Mesothelial cell of epicardium (in vitro differentiated cells): ENCODE measurements around the gene PCSK1. TPM values are rescaled to one million over a fixed set of nuclear protein-coding genes. Genes with fewer than 3 reads are reported as not detected.
"Not testable (repeated sequence)": the region's sequence is repeated elsewhere in the genome, so short reads cannot be mapped to it uniquely, and the experiment has no call there.

ENCODE experiments used
- DNase-seq, 2 experiments: peaks; one replicate each; pipeline ENCODE4 v3.0.0; 2021; ENCODE audit warnings: low spot score in 2 of 2; ENCODE audit not compliant: unreplicated experiment in 2 of 2
- H3K27ac Mint-ChIP-seq: 2 replicates; pipeline ENCODE4 v1.8.0; 2021; ENCODE audit warnings: mixed read lengths
- H3K27me3 Mint-ChIP-seq: 2 replicates; pipeline ENCODE4 v1.8.0; 2021; ENCODE audit warnings: low read depth, mixed read lengths
- H3K36me3 Mint-ChIP-seq: 2 replicates; pipeline ENCODE4 v1.8.0; 2021; ENCODE audit warnings: mixed read lengths
- H3K4me1 Mint-ChIP-seq: 2 replicates; pipeline ENCODE4 v1.8.0; 2021; ENCODE audit warnings: mixed read lengths
- H3K4me3 Mint-ChIP-seq: 2 replicates; pipeline ENCODE4 v1.8.0; 2021; ENCODE audit warnings: mild to moderate bottlenecking, moderate library complexity, mixed read lengths
- H3K9me3 Mint-ChIP-seq: 2 replicates; pipeline ENCODE4 v1.8.0; 2021; ENCODE audit warnings: mixed read lengths
- total RNA-seq: library from RNA; stranded (reverse); gene quantifications from 3 replicates; pipeline ENCODE4 v1.2.1, GENCODE V29; 2021
- TF ChIP-seq, protein P1 (sequence below): fragments of 200-600 bp; sonication (generic); IDR thresholded peaks from one replicate; pipeline ENCODE4 v1.5.0; 2021; ENCODE audit warnings: antibody characterized with exemption; ENCODE audit not compliant: unreplicated experiment

PCSK1 gene
- total RNA-seq, 1 donor from 2014 or later: not detected

DNA sequence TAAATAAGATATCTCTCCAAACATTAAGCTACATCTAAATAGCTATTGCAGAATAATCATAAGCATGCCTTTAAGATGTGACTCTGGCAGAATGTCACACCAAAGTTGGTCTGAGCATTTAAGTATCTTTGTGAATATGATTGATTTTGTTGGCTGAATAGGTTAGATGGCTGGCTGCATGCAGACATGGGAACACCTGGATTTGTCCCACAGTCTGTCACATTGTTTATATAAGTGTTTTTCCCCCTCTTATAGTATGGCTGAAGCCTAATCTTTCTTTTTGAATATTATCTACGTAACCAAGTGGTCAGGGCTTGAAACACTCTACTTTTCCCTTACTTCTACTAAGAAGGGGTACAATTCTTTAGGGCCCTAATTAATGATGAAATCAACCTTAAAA is 36.2 kb downstream of the PCSK1 start:
- TF ChIP-seq, protein P1, sequence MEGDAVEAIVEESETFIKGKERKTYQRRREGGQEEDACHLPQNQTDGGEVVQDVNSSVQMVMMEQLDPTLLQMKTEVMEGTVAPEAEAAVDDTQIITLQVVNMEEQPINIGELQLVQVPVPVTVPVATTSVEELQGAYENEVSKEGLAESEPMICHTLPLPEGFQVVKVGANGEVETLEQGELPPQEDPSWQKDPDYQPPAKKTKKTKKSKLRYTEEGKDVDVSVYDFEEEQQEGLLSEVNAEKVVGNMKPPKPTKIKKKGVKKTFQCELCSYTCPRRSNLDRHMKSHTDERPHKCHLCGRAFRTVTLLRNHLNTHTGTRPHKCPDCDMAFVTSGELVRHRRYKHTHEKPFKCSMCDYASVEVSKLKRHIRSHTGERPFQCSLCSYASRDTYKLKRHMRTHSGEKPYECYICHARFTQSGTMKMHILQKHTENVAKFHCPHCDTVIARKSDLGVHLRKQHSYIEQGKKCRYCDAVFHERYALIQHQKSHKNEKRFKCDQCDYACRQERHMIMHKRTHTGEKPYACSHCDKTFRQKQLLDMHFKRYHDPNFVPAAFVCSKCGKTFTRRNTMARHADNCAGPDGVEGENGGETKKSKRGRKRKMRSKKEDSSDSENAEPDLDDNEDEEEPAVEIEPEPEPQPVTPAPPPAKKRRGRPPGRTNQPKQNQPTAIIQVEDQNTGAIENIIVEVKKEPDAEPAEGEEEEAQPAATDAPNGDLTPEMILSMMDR: no peak
- H3K4me1 Mint-ChIP-seq: no peaks in the 10 kb centered on the region
- DNase-seq: no peak
- peaks cover 8% of the 10 kb centered on the region for H3K27me3 Mint-ChIP-seq
- peaks cover 4% of the 10 kb centered on the region for H3K9me3 Mint-ChIP-seq
- no peaks in the 10 kb centered on the region for H3K36me3 Mint-ChIP-seq
- H3K27ac Mint-ChIP-seq: no peak overlapping the region
- no peak overlapping the region for H3K4me3 Mint-ChIP-seq

DNA sequence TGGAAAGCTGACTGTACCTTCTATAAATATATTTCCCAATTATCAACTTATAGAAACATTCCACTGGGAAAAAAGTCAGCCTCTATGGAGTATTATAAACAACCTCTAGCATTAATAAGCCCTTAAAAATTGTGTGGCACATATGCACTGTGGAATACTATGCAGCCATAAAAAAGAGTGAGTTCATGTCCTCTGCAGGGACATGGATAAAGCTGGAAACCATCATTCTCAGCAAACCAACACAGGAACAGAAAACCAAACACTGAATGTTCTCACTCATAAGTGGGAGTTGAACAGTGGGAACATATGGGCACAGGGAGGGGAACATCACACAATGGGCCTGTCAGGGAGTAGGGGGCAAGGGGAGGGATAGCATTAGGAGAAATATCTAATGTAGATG is 37.8 kb downstream of the PCSK1 start:
- not testable (repeated sequence) for H3K9me3 Mint-ChIP-seq, H3K27ac Mint-ChIP-seq, H3K4me3 Mint-ChIP-seq, H3K27me3 Mint-ChIP-seq, H3K4me1 Mint-ChIP-seq, DNase-seq, H3K36me3 Mint-ChIP-seq

- DNase-seq: no peak
- H3K4me1 Mint-ChIP-seq: no peaks in the 10 kb centered on the region
- peaks cover 4% of the 10 kb centered on the region for H3K9me3 Mint-ChIP-seq
- H3K27me3 Mint-ChIP-seq: peaks cover 9% of the 10 kb centered on the region
- H3K27ac Mint-ChIP-seq: no peak overlapping the region
- TF ChIP-seq, protein P1: no peak
- no peak overlapping the region for H3K4me3 Mint-ChIP-seq
- no peaks in the 10 kb centered on the region for H3K36me3 Mint-ChIP-seq
Observed at GRCh38 chr5:96391921-96392320, 41.1 kb downstream of the PCSK1 start.

- Mint-ChIP-seq H3K4me3 (no peak overlapping the region), H3K27me3 (peaks cover 20% of the 10 kb centered on the region), H3K9me3 (no peaks in the 10 kb centered on the region), H3K4me1 (no peaks in the 10 kb centered on the region), H3K36me3 (no peaks in the 10 kb centered on the region), H3K27ac (no peak overlapping the region)
- TF ChIP-seq, protein P1: no peak
- no peak for DNase-seq
Observed at GRCh38 chr5:96388176-96388575, 44.9 kb downstream of the PCSK1 start.

DNA sequence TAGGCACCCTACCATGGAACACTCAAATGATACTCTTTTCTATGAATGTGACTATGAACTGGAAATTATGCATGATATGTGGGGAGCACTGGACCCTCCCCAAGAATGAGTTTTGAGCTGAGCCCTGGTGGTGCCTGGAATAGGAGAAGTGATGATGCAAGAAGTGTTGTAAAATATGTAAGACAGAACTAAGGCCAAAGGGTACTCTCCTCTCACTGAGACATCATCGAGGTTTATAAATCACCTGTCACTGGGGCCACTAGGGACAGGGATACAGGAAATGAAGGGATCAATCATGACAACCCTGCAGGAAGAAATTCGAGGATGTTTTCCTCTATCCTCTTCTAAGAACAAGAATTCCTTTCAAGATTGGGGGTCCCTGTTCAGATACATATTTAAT is 45.4 kb downstream of the PCSK1 start:
- H3K4me3 Mint-ChIP-seq: no peak overlapping the region
- H3K27me3 Mint-ChIP-seq: peaks cover 23% of the 10 kb centered on the region
- TF ChIP-seq, protein P1: no peak
- no peaks in the 10 kb centered on the region for H3K36me3 Mint-ChIP-seq
- no peak overlapping the region for H3K27ac Mint-ChIP-seq
- no peaks in the 10 kb centered on the region for H3K9me3 Mint-ChIP-seq
- no peaks in the 10 kb centered on the region for H3K4me1 Mint-ChIP-seq
- DNase-seq: no peak

DNA sequence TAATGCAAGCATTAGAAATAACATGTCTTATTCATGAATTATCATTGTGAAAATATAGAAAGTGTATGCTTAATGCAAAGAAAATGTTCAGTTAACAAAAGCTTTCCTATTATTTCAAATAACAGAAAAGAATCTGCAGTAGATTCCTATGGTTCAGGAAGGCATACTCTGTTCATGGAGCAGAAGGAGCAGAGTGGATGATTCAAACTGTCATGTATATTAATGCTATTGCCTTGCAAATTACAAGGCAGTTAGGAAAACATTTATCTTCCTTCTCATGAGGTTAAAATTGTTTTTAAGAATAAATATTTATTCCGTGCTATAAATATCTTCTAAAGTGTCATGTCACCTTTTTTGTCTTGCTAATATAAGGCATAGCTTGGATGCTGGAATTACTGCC is 47.5 kb downstream of the PCSK1 start:
- Mint-ChIP-seq H3K36me3 (no peaks in the 10 kb centered on the region), H3K4me3 (no peak overlapping the region), H3K27me3 (peaks cover 28% of the 10 kb centered on the region), H3K4me1 (no peaks in the 10 kb centered on the region), H3K27ac (no peak overlapping the region), H3K9me3 (no peaks in the 10 kb centered on the region)
- no peak for DNase-seq
- TF ChIP-seq, protein P1: no peak
